Activated naive CD8-positive, alpha-beta T cell treated with anti-CD3 and anti-CD28 coated beads, Interleukin-2, amount 10 ng/mL, durations not matched to agents 7 days and 5 days (primary cell): ENCODE measurements around the gene FAM131C. TPM values are rescaled to one million over a fixed set of nuclear protein-coding genes. Genes with fewer than 3 reads are reported as not detected.

Source experiments
- total RNA-seq, 2 experiments: library from RNA; stranded (reverse); gene quantifications; one replicate each; pipeline ENCODE4 v1.2.3, GENCODE V29; 2021

Gene FAM131C
- total RNA-seq, 2 experiments from 2014 or later: 3.3 to 4.1 TPM

Other genes with a start within 250 kb of the FAM131C start
- gene SPEN, start 225.9 kb downstream of the FAM131C start, total RNA-seq: 10 to 100 TPM; 68.8 to 69.8 TPM
- 10 to 100 TPM; 46.4 to 47.6 TPM for gene ZBTB17, start 97.5 kb downstream of the FAM131C start, total RNA-seq
- not detected for gene SRARP, start 69.4 kb downstream of the FAM131C start, total RNA-seq
- gene HSPB7, start 55.6 kb downstream of the FAM131C start, total RNA-seq: not detected
- not detected for gene CLCNKA, start 51.6 kb downstream of the FAM131C start, total RNA-seq
- not detected for gene CLCNKB, start 29.9 kb downstream of the FAM131C start, total RNA-seq
- not detected for gene EPHA2, start 82.4 kb upstream of the FAM131C start, total RNA-seq
- gene ARHGEF19, start 139.0 kb upstream of the FAM131C start, total RNA-seq: 10 to 100 TPM in 1 of 2 experiments, 1 to 10 TPM in 1; 7.5 to 10.2 TPM
- gene CPLANE2, start 163.5 kb upstream of the FAM131C start, total RNA-seq: 1 to 10 TPM; 6.8 to 7.3 TPM